Kidney (tissue), 14 donors: ENCODE measurements around the gene HEPACAM2. TPM values are rescaled to one million over a fixed set of nuclear protein-coding genes. Genes with fewer than 3 reads are reported as not detected.

Experiments
- DNase-seq, 5 donors: peaks; one replicate each; pipeline ENCODE4 v3.0.0-alpha.2; 2013 to 2020
- FAIRE-seq: peaks from 2 replicates; lab custom pipeline; 2012; peaks lifted over from hg19 to GRCh38; lab: Jason Lieb, UNC
- H3K27ac ChIP-seq, 2 donors: one replicate each; pipeline ENCODE4 v1.7.0; 2013; ENCODE audit warnings: low read depth in 2 of 2, low read length in 2 of 2, inconsistent platforms in 1 of 2
- H3K27me3 ChIP-seq: one replicate; pipeline ENCODE4 v1.7.1; 2013; ENCODE audit warnings: low read length, inconsistent platforms; ENCODE audit not compliant: control insufficient read depth, insufficient read depth
- H3K36me3 ChIP-seq, 3 donors: one replicate each; pipeline versions ENCODE4 v1.7.0 to v1.7.1; 2013; ENCODE audit warnings: low read length in 3 of 3, control low read depth in 1 of 3, inconsistent platforms in 1 of 3; ENCODE audit not compliant: insufficient read depth in 3 of 3, control insufficient read depth in 2 of 3
- H3K4me1 ChIP-seq, 3 donors: one replicate each; pipeline versions ENCODE4 v1.7.0 to v1.7.1; 2013; ENCODE audit warnings: low read length in 3 of 3, inconsistent platforms in 1 of 3, low read depth in 1 of 3; ENCODE audit not compliant: control insufficient read depth in 2 of 3, insufficient read depth in 2 of 3
- H3K4me3 ChIP-seq, 3 donors: one replicate each; pipeline versions ENCODE4 v1.7.0 to v1.8.1; 2013; ENCODE audit warnings: low read length in 3 of 3, control low read depth in 1 of 3, inconsistent platforms in 1 of 3
- H3K9ac ChIP-seq, 3 donors: one replicate each; pipeline versions ENCODE4 v1.7.0 to v1.7.1; 2013; ENCODE audit warnings: low read length in 3 of 3, control low read depth in 1 of 3, inconsistent platforms in 1 of 3
- H3K9me3 ChIP-seq, 3 donors: one replicate each; pipeline versions ENCODE4 v1.7.0 to v1.7.1; 2013; ENCODE audit warnings: low read length in 3 of 3, control low read depth in 1 of 3, inconsistent platforms in 1 of 3; ENCODE audit not compliant: control insufficient read depth in 2 of 3, insufficient read depth in 1 of 3
- CTCF ChIP-seq: IDR thresholded peaks from 3 replicates; pipeline ENCODE4 v1.5.1; 2012; ENCODE audit warnings: mild to moderate bottlenecking, moderate library complexity, borderline replicate concordance; ENCODE audit not compliant: insufficient read depth; ENCODE audit errors: extremely low read depth
- intact Hi-C: fragments of 100-400 bp; cut with DNase I; formaldehyde crosslinking; loops from one replicate; pipeline ENCODE4 v1.11.1; 2022
- polyA plus RNA-seq: library from polyadenylated mRNA; stranded (reverse); fragments of 350-450 nt; fragmentation: Illumina TruSeq; extraction: RNeasy Lipid Tissue Mini Kit (QIAGEN cat#74804); gene quantifications from one replicate; pipeline ENCODE4 v1.2.3, GENCODE V29; 2014; ENCODE audit warnings: low read depth, low replicate concordance; ENCODE audit not compliant: insufficient read depth
- total RNA-seq: library from RNA; stranded (reverse); fragmentation: NEBNext Ultra II Directional; extraction: Animal tissue kit (Norgen Biotek cat#: 25700); gene quantifications from one replicate; pipeline ENCODE4 v1.2.1, GENCODE V29; 2021
- donor health status: control.
- donor health status: control.
- donor health status: control.
- donor health status: control.
- donor health status: control.
- donor health status: DM: yes; HTN: yes; CAD: no.
- donor health status: Normal renal cell carcinoma (clear cell type).

Gene HEPACAM2
- total and polyA plus RNA-seq, 2 donors from 2014 or later = 2.5 to 15.1 TPM

- Histone ChIP-seq H3K36me3 (no peaks in the 10 kb centered on the region), H3K4me3 (peak within 1 kb of the TSS; percentile 89 to 100 (median 100)), H3K27me3 (no peaks in the 10 kb centered on the region), H3K9me3 (no peaks in the 10 kb centered on the region), H3K4me1 (peaks cover 0 to 4% (median 0%) of the 10 kb centered on the region in 3 donors), H3K27ac (peak within 1 kb of the TSS; percentile 79 to 81), H3K9ac (peak within 1 kb of the TSS; percentile 71 to 99 (median 96))
- TF ChIP-seq CTCF = no peak
- peak; percentile 91 for FAIRE-seq
- DNase-seq = peak; percentile 96 to 99 (median 98)
- intact Hi-C loops = no loop called here
These were observed 5.8 kb upstream of the HEPACAM2 start, which contains the start of gene VPS50 for GRCh38 chr7:93231799-93232672. Gene VPS50, plus strand, starts transcription at chr7:93232366. Its CDS starts 102 bp downstream, at chr7:93232468.

DNA sequence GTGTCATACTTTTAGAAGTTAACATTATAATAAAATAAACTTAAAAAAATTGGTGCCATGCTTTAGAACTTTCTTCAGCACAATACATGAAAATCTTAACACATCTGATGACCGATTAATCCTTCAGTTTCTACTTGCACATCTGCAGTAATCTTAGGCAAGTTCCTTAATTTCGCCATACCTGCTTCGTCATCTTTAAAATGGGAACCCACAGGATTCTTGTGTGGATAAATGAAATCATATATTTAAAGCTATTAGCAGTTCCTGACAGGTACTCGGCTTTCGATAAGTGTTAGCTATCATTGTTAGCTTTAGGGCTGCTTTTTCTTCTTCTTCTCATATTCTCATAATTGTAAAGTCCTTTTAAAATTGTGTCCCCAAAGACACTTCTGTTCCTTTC, 5.0 kb upstream of the HEPACAM2 start:
- intact Hi-C loops = no loop called here
- FAIRE-seq = no peak
- Histone ChIP-seq H3K27me3 (no peaks in the 10 kb centered on the region), H3K4me3 (peak overlapping the region; percentile 89 to 100 (median 100)), H3K36me3 (no peaks in the 10 kb centered on the region), H3K27ac (peak overlapping the region in 1 of 2 donors; percentile 81), H3K4me1 (peaks cover 0 to 4% (median 0%) of the 10 kb centered on the region in 3 donors), H3K9me3 (no peaks in the 10 kb centered on the region), H3K9ac (peak overlapping the region; percentile 71 to 99 (median 96))
- no peak for DNase-seq
- TF ChIP-seq CTCF = no peak

DNA sequence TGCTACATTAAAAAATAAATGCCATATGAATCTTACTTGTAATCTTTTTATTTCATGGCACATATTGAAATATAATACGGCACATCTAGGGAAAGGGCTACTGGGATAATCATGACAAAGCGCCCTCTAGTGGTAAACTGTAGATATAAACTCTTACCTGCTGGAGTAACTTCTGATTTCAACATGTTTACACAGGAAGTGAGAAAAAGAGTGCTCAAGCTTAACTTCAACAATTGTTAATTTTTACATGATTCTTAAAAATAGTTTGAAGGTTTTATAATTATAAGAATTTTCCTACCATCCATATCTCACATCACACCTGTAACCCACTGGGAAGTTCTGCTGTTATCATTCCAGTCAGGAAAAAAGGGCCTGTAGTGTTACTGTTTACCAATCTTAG, 2.0 kb upstream of the HEPACAM2 start:
- no peak overlapping the region for H3K27ac ChIP-seq
- peak in 2 of 5 donors; percentile 56 to 70 for DNase-seq
- H3K27me3 ChIP-seq = no peaks in the 10 kb centered on the region
- intact Hi-C loops = no loop called here
- no peaks in the 10 kb centered on the region for H3K36me3 ChIP-seq
- FAIRE-seq = peak; percentile 94
- peak; percentile 57 for TF ChIP-seq CTCF
- no peak overlapping the region for H3K9ac ChIP-seq
- H3K9me3 ChIP-seq = no peaks in the 10 kb centered on the region
- H3K4me3 ChIP-seq = no peak overlapping the region
- H3K4me1 ChIP-seq = peaks cover 0 to 2% (median 0%) of the 10 kb centered on the region in 3 donors
